Astrocyte (in vitro differentiated cells and primary cell): ENCODE data around the gene ALOX15.

Experiments
- CTCF ChIP-seq: IDR thresholded peaks from 2 replicates; pipeline ENCODE4 v1.5.1; 2011; ENCODE audit warnings: low read depth, mild to moderate bottlenecking, inconsistent platforms, low read length, moderate library complexity; ENCODE audit not compliant: insufficient read depth
- EZH2 ChIP-seq: IDR thresholded peaks from 2 replicates; pipeline ENCODE4 v1.6.1; 2012; ENCODE audit warnings: mild to moderate bottlenecking, low read length, inconsistent platforms; ENCODE audit not compliant: insufficient read depth

- no peak for TF ChIP-seq EZH2
- no peak for TF ChIP-seq CTCF
Measured at GRCh38 chr17:4632581-4632920, 8.9 kb downstream of the ALOX15 start.
